PC-9 (cell line): ENCODE data around the gene MYO1B. TPM values are rescaled to one million over a fixed set of nuclear protein-coding genes. Genes with fewer than 3 reads are reported as not detected.

ENCODE experiments used
- BruUV-seq: library from RNA; stranded (reverse); fragments of 400-500 nt; replicated peaks from 2 replicates; lab custom pipeline; 2021; lab: Mats Ljungman, UMichigan
- CTCF ChIA-PET: fragments of 300-600 bp; sonication (Branson Sonifier 250); formaldehyde crosslinking; loops from one replicate; lab custom pipeline; 2022; ENCODE audit warnings: antibody characterized with exemption; lab: Charles Lee
- POLR2A ChIA-PET: fragments of 300-600 bp; sonication (Branson Sonifier 250); formaldehyde crosslinking; loops from one replicate; lab custom pipeline; 2022; ENCODE audit warnings: antibody characterized with exemption; ENCODE audit not compliant: unreplicated experiment; lab: Charles Lee
- DNase-seq, 2 experiments: peaks; one replicate each; pipeline versions ENCODE4 v3.0.0 to v3.0.0-alpha.2; 2015 to 2022; ENCODE audit warnings: mixed read lengths in 1 of 2
- H2AFZ ChIP-seq: fragments of 200-600 bp; sonication (generic); 2 replicates; pipeline ENCODE4 v1.8.1; 2017; ENCODE audit warnings: antibody characterized with exemption
- H3F3A ChIP-seq: fragments of 200-600 bp; sonication (generic); 2 replicates; pipeline ENCODE4 v1.8.1; 2017; ENCODE audit warnings: antibody characterized with exemption, mild to moderate bottlenecking, low read depth; ENCODE audit not compliant: insufficient read depth
- H3K27ac ChIP-seq: fragments of 200-600 bp; sonication (generic); 2 replicates; pipeline ENCODE4 v1.6.1; 2016; ENCODE audit warnings: mixed run types
- H3K27me3 ChIP-seq: fragments of 200-600 bp; sonication (generic); 2 replicates; pipeline ENCODE4 v1.6.1; 2016; ENCODE audit warnings: low read depth, mixed run types; ENCODE audit not compliant: insufficient read depth
- H3K36me3 ChIP-seq: fragments of 200-600 bp; sonication (generic); 2 replicates; pipeline ENCODE4 v1.6.1; 2016; ENCODE audit warnings: low read depth, mixed run types
- H3K4me1 ChIP-seq: fragments of 200-600 bp; sonication (generic); replicated peaks from 2 replicates; pipeline ENCODE4 v1.6.1; 2016; ENCODE audit warnings: mixed run types; ENCODE audit not compliant: insufficient read depth
- H3K4me2 ChIP-seq: fragments of 200-600 bp; sonication (generic); 2 replicates; pipeline ENCODE4 v1.6.1; 2017; ENCODE audit warnings: mixed run types
- H3K4me3 ChIP-seq: fragments of 200-600 bp; sonication (generic); 2 replicates; pipeline ENCODE4 v1.6.1; 2016; ENCODE audit warnings: mixed run types
- H3K79me2 ChIP-seq: fragments of 200-600 bp; sonication (generic); 2 replicates; pipeline ENCODE4 v1.6.1; 2017; ENCODE audit warnings: low read depth, mixed run types
- H3K9me2 ChIP-seq: fragments of 200-600 bp; sonication (generic); 2 replicates; pipeline ENCODE4 v1.8.1; 2017; ENCODE audit warnings: mild to moderate bottlenecking; ENCODE audit not compliant: insufficient read depth
- H3K9me3 ChIP-seq: fragments of 200-600 bp; sonication (generic); 2 replicates; pipeline ENCODE4 v1.8.1; 2016; ENCODE audit warnings: low read depth; ENCODE audit not compliant: insufficient read depth
- H4K20me1 ChIP-seq: fragments of 200-600 bp; sonication (generic); 2 replicates; pipeline ENCODE4 v1.8.1; 2017; ENCODE audit not compliant: insufficient read depth
- CTCF ChIP-seq: fragments of 200-600 bp; sonication (generic); conservative IDR thresholded peaks from 2 replicates; pipeline ENCODE4 v1.6.1; 2017; ENCODE audit warnings: mixed run types, antibody characterized with exemption, mild to moderate bottlenecking, moderate library complexity
- EZH2 ChIP-seq: fragments of 200-600 bp; sonication (generic); IDR thresholded peaks from 2 replicates; pipeline ENCODE4 v1.8.0; 2017; ENCODE audit warnings: antibody characterized with exemption, low read depth
- intact Hi-C: fragments of 100-400 bp; cut with micrococcal nuclease; formaldehyde crosslinking; loops from one replicate; pipeline ENCODE4 v1.10.0; 2022; ENCODE audit not compliant: unreplicated experiment
- total RNA-seq: library from RNA; stranded (reverse); gene quantifications from 2 replicates; pipeline ENCODE4 v1.2.3, GENCODE V29; 2021

MYO1B gene
- total RNA-seq, 1 experiment from 2014 or later = 55.0 TPM

GRCh38 chr2:191257934-191258333, 12.7 kb downstream of the MYO1B start:
- peaks cover 62% of the 10 kb centered on the region for H3K79me2 ChIP-seq
- no TSS peak for BruUV-seq
- H4K20me1 ChIP-seq = no peaks in the 10 kb centered on the region; the same call in 1 of the 2 replicates

GRCh38 chr2:191258996-191259395, 13.8 kb downstream of the MYO1B start:
- H3K4me1 ChIP-seq = no peaks in the 10 kb centered on the region
- no peaks in the 10 kb centered on the region for H3K9me2 ChIP-seq
- H3K27me3 ChIP-seq = no peaks in the 10 kb centered on the region
- no peaks in the 10 kb centered on the region for H3F3A ChIP-seq
- H3K4me3 ChIP-seq = no peak overlapping the region
- H3K36me3 ChIP-seq = no peaks in the 10 kb centered on the region
- BruUV-seq = no TSS peak
- no peak overlapping the region for H3K27ac ChIP-seq
- H2AFZ ChIP-seq = no peak overlapping the region
- DNase-seq = no peak
- H4K20me1 ChIP-seq = no peaks in the 10 kb centered on the region; the same call in 1 of the 2 replicates
- H3K79me2 ChIP-seq = peaks cover 52% of the 10 kb centered on the region
- no peaks in the 10 kb centered on the region for H3K9me3 ChIP-seq
- TF ChIP-seq CTCF (no peak), EZH2 (no peak)
- ChIA-PET POLR2A (no interaction called here), CTCF (no interaction called here)
- H3K4me2 ChIP-seq = no peak overlapping the region
- intact Hi-C loops = no loop called here

More at GRCh38 chr2:191257934-191258333, 12.7 kb downstream of the MYO1B start:
- Histone ChIP-seq H3K9me3 (no peaks in the 10 kb centered on the region), H3K27me3 (no peaks in the 10 kb centered on the region), H3K36me3 (no peaks in the 10 kb centered on the region), H3F3A (no peaks in the 10 kb centered on the region), H3K9me2 (no peaks in the 10 kb centered on the region), H3K4me1 (no peaks in the 10 kb centered on the region), H3K4me3 (no peak overlapping the region), H2AFZ (no peak overlapping the region), H3K27ac (no peak overlapping the region), H3K4me2 (no peak overlapping the region)
- ChIA-PET CTCF (no interaction called here), POLR2A (no interaction called here)
- no peak for DNase-seq
- intact Hi-C loops = no loop called here
- TF ChIP-seq EZH2 = no peak
- TF ChIP-seq CTCF = no peak

GRCh38 chr2:191262436-191262835, 17.2 kb downstream of the MYO1B start:
- Histone ChIP-seq H3K4me1 (no peaks in the 10 kb centered on the region), H3K9me2 (no peaks in the 10 kb centered on the region), H3F3A (no peaks in the 10 kb centered on the region), H3K27me3 (no peaks in the 10 kb centered on the region), H3K79me2 (peaks cover 46% of the 10 kb centered on the region), H2AFZ (no peak overlapping the region), H3K9me3 (no peaks in the 10 kb centered on the region), H3K4me3 (no peak overlapping the region), H3K36me3 (no peaks in the 10 kb centered on the region), H3K27ac (no peak overlapping the region), H3K4me2 (no peak overlapping the region), H4K20me1 (no peaks in the 10 kb centered on the region; the same call in 1 of the 2 replicates)
- no peak for DNase-seq
- TF ChIP-seq CTCF = no peak
- no peak for TF ChIP-seq EZH2
- no TSS peak for BruUV-seq
- intact Hi-C loops = no loop called here
- POLR2A ChIA-PET = no interaction called here
- CTCF ChIA-PET = interaction anchor here (0.6 kb wide), 1 partner anchor 321 kb away, joined by 3 read pairs; no protein-coding TSS in a partner anchor
